CD14-positive monocyte (primary cell): ENCODE results near the gene SLC38A3. TPM values are rescaled to one million over a fixed set of nuclear protein-coding genes. Genes with fewer than 3 reads are reported as not detected.

ENCODE experiments used
- DNase-seq, 3 donors: peaks; one replicate each; pipeline ENCODE4 v3.0.0-alpha.2; 2011 to 2022
- H2AFZ ChIP-seq: 2 replicates; pipeline ENCODE4 v1.6.0; 2012; ENCODE audit warnings: mild to moderate bottlenecking, low read depth, low read length, inconsistent platforms; ENCODE audit not compliant: insufficient read depth, poor library complexity, severe bottlenecking
- H3K27ac ChIP-seq, 2 donors: 1 replicate in 1 of 2; 2 replicates in 1 of 2; pipeline ENCODE4 v1.5.1; 2012 to 2013; ENCODE audit warnings: low read length in 2 of 2, control low read depth in 1 of 2, inconsistent platforms in 1 of 2, low read depth in 1 of 2, mild to moderate bottlenecking in 1 of 2
- H3K27me3 ChIP-seq, 2 donors: one replicate each; pipeline versions ENCODE4 v1.6.0 to v1.6.1; 2011 to 2013; ENCODE audit warnings: low read length in 2 of 2; ENCODE audit not compliant: control insufficient read depth in 2 of 2, insufficient read depth in 2 of 2
- H3K36me3 ChIP-seq, 2 donors: replicated peaks in 1 of 2; 1 replicate in 1 of 2; 2 replicates in 1 of 2; pipeline versions ENCODE4 v1.5.1 to v1.6.1; 2012 to 2013; ENCODE audit warnings: low read length in 2 of 2, control low read depth in 1 of 2, inconsistent platforms in 1 of 2, mild to moderate bottlenecking in 1 of 2; ENCODE audit not compliant: insufficient read depth in 2 of 2, control insufficient read depth in 1 of 2
- H3K4me1 ChIP-seq, 2 donors: 1 replicate in 1 of 2; 2 replicates in 1 of 2; pipeline versions ENCODE4 v1.5.1 to v1.6.1; 2012 to 2013; ENCODE audit warnings: low read length in 2 of 2, control low read depth in 1 of 2, inconsistent platforms in 1 of 2, mild to moderate bottlenecking in 1 of 2, moderate library complexity in 1 of 2; ENCODE audit not compliant: insufficient read depth in 2 of 2, control insufficient read depth in 1 of 2
- H3K4me2 ChIP-seq: replicated peaks from 2 replicates; pipeline ENCODE3; 2012; ENCODE audit warnings: low read length, moderate library complexity, mild to moderate bottlenecking; ENCODE audit not compliant: poor library complexity, severe bottlenecking; ENCODE audit errors: extremely low read depth
- H3K4me3 ChIP-seq, 3 experiments: fragments of 200-600 bp in 1 of 3; sonication (generic) in 1 of 3; replicated peaks in 1 of 3; 1 replicate in 2 of 3; 2 replicates in 1 of 3; pipeline ENCODE4 v1.5.1; 2011 to 2013; ENCODE audit warnings: low read length in 3 of 3, mild to moderate bottlenecking in 3 of 3, control low read depth in 2 of 3, low read depth in 2 of 3, inconsistent platforms in 1 of 3, moderate library complexity in 1 of 3
- H3K79me2 ChIP-seq: 2 replicates; pipeline ENCODE4 v1.6.0; 2012; ENCODE audit warnings: mild to moderate bottlenecking, control low read depth, inconsistent platforms, low read length, moderate library complexity; ENCODE audit not compliant: insufficient read depth
- H3K9ac ChIP-seq: 2 replicates; pipeline ENCODE4 v1.6.0; 2017; ENCODE audit warnings: low read length, mild to moderate bottlenecking; ENCODE audit not compliant: insufficient read depth, poor library complexity, severe bottlenecking
- H3K9me3 ChIP-seq, 2 donors: replicated peaks in 1 of 2; 1 replicate in 1 of 2; 2 replicates in 1 of 2; pipeline versions ENCODE4 v1.5.1 to v1.6.1; 2012 to 2013; ENCODE audit warnings: low read length in 2 of 2, control low read depth in 1 of 2; ENCODE audit not compliant: control insufficient read depth in 1 of 2, insufficient read depth in 1 of 2
- H4K20me1 ChIP-seq: 2 replicates; pipeline ENCODE4 v1.6.0; 2012; ENCODE audit warnings: mild to moderate bottlenecking, low read length, control low read depth, moderate library complexity; ENCODE audit not compliant: insufficient read depth
- H3K27ac Mint-ChIP-seq, 7 donors: one replicate each; pipeline ENCODE4 v1.8.0; 2020; ENCODE audit warnings: mild to moderate bottlenecking in 7 of 7, mixed read lengths in 7 of 7, moderate library complexity in 6 of 7, inconsistent platforms in 2 of 7
- H3K27me3 Mint-ChIP-seq, 3 donors: one replicate each; pipeline ENCODE4 v1.8.0; 2021 to 2022; ENCODE audit warnings: low read depth in 3 of 3, mild to moderate bottlenecking in 3 of 3, mixed read lengths in 3 of 3, moderate library complexity in 3 of 3, inconsistent platforms in 1 of 3
- H3K36me3 Mint-ChIP-seq, 2 donors: one replicate each; pipeline ENCODE4 v1.8.0; 2020; ENCODE audit warnings: mixed read lengths in 2 of 2, inconsistent platforms in 1 of 2, mild to moderate bottlenecking in 1 of 2
- H3K4me1 Mint-ChIP-seq: one replicate; pipeline ENCODE4 v1.8.0; 2020; ENCODE audit warnings: mild to moderate bottlenecking, mixed read lengths
- H3K4me3 Mint-ChIP-seq, 2 donors: one replicate each; pipeline ENCODE4 v1.8.0; 2020; ENCODE audit warnings: mild to moderate bottlenecking in 2 of 2, mixed read lengths in 2 of 2, moderate library complexity in 1 of 2
- H3K9me3 Mint-ChIP-seq, 7 donors: one replicate each; pipeline ENCODE4 v1.8.0; 2020 to 2022; ENCODE audit warnings: mixed read lengths in 7 of 7, mild to moderate bottlenecking in 6 of 7, moderate library complexity in 6 of 7, inconsistent platforms in 2 of 7
- WGBS: methylation state at CpG from one replicate; pipeline ENCODE4 v1.1.5; 2013; ENCODE audit warnings: missing lambda C conversion rate; ENCODE audit not compliant: insufficient coverage; 5-methylcytosine and 5-hydroxymethylcytosine counted together
- intact Hi-C, 2 donors: fragments of 100-400 bp; cut with micrococcal nuclease; formaldehyde crosslinking; loops; one replicate each; pipeline versions ENCODE4 v1.15.0 to v1.15.1; 2023
- polyA plus RNA-seq, 3 donors: library from polyadenylated mRNA; depleted of rRNA in 1 of 3; unstranded in 2 of 3; stranded (reverse) in 1 of 3; fragments of 300-500 nt in 2 of 3; fragments of >200 nt in 1 of 3; fragmentation: Illumina TruSeq in 2 of 3; gene quantifications; 1 replicate in 2 of 3; 2 replicates in 1 of 3; pipeline ENCODE4 v1.2.3, GENCODE V29; 2012 to 2021
- TF ChIP-seq, protein P1 (sequence below): fragments of 200-600 bp; IDR thresholded peaks from one replicate; pipeline ENCODE4 v1.8.0; 2022; ENCODE audit warnings: antibody characterized with exemption, mild to moderate bottlenecking

The SLC38A3 gene
- polyA plus RNA-seq, 3 donors = not detected

DNA sequence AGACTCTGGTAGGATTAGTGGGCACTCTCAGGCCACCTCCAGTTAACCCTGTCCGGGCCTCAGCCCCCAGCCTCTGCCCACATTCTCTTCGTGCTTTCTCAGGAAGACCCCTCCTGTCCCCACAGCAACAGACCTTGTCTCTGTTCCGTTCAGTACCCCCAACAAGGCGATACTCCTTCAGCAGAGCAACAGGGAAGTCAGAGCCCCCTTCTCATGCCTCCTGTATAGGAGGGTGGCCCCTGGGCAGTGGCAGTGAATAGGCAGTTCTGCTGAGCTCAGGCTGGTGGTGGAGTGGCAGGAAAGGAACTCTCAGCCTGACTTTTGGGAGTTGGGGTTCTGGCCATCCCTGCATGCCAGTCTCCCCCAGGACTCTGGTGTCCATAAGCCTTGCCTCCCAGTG lies 64.4 kb downstream of the SLC38A3 start:
- no peak overlapping the region for H3K9ac ChIP-seq
- WGBS = 80% methylated on average over 1 of the region's 4 CpGs
- H3K27me3 ChIP-seq = peaks cover 5 to 37% of the 10 kb centered on the region in 2 donors

DNA sequence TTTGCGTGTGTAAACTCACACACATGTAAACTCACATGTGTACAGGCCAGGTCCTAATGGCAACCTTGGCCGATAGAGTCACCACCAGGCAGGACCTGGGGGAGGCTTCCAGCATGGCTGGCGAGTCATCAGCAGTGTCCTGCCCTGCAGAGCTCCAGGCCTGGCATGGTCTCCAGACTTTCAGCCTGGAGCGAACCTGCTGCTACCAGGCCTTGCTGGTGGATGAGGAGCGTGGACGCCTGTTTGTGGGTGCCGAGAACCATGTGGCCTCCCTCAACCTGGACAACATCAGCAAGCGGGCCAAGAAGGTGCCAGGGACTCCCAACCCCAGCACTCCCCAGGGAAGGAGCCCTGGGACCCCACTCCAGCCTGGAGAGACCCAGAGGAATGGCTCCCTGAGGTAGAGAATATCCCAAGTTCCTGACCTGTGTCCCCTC lies 64.9 kb downstream of the SLC38A3 start:
- Mint-ChIP-seq H3K9me3 (peaks cover 0 to 11% (median 6%) of the 10 kb centered on the region in 7 donors), H3K27me3 (peaks cover 47 to 64% (median 59%) of the 10 kb centered on the region in 3 donors), H3K27ac (no peak overlapping the region), H3K36me3 (peaks cover 3 to 5% of the 10 kb centered on the region in 2 donors), H3K4me3 (no peak overlapping the region), H3K4me1 (peaks cover 14% of the 10 kb centered on the region)
- Histone ChIP-seq H4K20me1 (peaks cover 6% of the 10 kb centered on the region), H3K27me3 (peaks cover 9 to 42% of the 10 kb centered on the region in 2 donors), H3K4me3 (no peak overlapping the region), H3K9me3 (peaks cover 0 to 7% of the 10 kb centered on the region in 2 donors), H3K9ac (no peak overlapping the region), H2AFZ (no peak overlapping the region), H3K79me2 (no peaks in the 10 kb centered on the region), H3K4me1 (peaks cover 11 to 20% of the 10 kb centered on the region in 2 donors), H3K27ac (no peak overlapping the region), H3K4me2 (no peak overlapping the region), H3K36me3 (no peaks in the 10 kb centered on the region)
- intact Hi-C loops = loop anchor here in 1 of 2 donors (5.0 kb wide), 1 partner anchor 148 kb away; no protein-coding TSS in a partner anchor
- 96% methylated on average over 3 of the region's 8 CpGs for WGBS
- no peak for DNase-seq
- TF ChIP-seq, protein P1, sequence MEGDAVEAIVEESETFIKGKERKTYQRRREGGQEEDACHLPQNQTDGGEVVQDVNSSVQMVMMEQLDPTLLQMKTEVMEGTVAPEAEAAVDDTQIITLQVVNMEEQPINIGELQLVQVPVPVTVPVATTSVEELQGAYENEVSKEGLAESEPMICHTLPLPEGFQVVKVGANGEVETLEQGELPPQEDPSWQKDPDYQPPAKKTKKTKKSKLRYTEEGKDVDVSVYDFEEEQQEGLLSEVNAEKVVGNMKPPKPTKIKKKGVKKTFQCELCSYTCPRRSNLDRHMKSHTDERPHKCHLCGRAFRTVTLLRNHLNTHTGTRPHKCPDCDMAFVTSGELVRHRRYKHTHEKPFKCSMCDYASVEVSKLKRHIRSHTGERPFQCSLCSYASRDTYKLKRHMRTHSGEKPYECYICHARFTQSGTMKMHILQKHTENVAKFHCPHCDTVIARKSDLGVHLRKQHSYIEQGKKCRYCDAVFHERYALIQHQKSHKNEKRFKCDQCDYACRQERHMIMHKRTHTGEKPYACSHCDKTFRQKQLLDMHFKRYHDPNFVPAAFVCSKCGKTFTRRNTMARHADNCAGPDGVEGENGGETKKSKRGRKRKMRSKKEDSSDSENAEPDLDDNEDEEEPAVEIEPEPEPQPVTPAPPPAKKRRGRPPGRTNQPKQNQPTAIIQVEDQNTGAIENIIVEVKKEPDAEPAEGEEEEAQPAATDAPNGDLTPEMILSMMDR = no peak

More for the DNA sequence above, 64.4 kb downstream of the SLC38A3 start:
- Histone ChIP-seq H3K27ac (no peak overlapping the region), H4K20me1 (peaks cover 6% of the 10 kb centered on the region), H3K4me1 (peaks cover 11 to 17% of the 10 kb centered on the region in 2 donors), H3K4me2 (no peak overlapping the region), H3K4me3 (no peak overlapping the region), H3K79me2 (no peaks in the 10 kb centered on the region), H3K9me3 (peaks cover 0 to 2% of the 10 kb centered on the region in 2 donors), H3K36me3 (no peaks in the 10 kb centered on the region), H2AFZ (no peak overlapping the region)
- intact Hi-C loops = no loop called here
- H3K27ac Mint-ChIP-seq = peak overlapping the region in 1 of 7 donors; percentile 45
- H3K4me1 Mint-ChIP-seq = peaks cover 10% of the 10 kb centered on the region
- H3K27me3 Mint-ChIP-seq = peaks cover 43 to 59% (median 55%) of the 10 kb centered on the region in 3 donors
- peaks cover 3% of the 10 kb centered on the region in 2 donors for H3K36me3 Mint-ChIP-seq
- no peak overlapping the region for H3K4me3 Mint-ChIP-seq
- TF ChIP-seq, protein P1 = no peak
- no peak for DNase-seq
- H3K9me3 Mint-ChIP-seq = peaks cover 0 to 9% (median 4%) of the 10 kb centered on the region in 7 donors
